Vagina (tissue), 2 donors: ENCODE measurements around the gene COL18A1.

Experiments
- POLR2A ChIP-seq, 2 donors: fragments of 450-650 bp; IDR thresholded peaks; one replicate each; pipeline ENCODE4 v1.6.1; 2017; ENCODE audit warnings: antibody characterized with exemption in 2 of 2, mild to moderate bottlenecking in 2 of 2, moderate library complexity in 2 of 2
- TF ChIP-seq, protein P1 (sequence below), 3 experiments: fragments of 450-650 bp in 2 of 3; fragments of 200-600 bp in 1 of 3; sonication (generic) in 1 of 3; IDR thresholded peaks; one replicate each; pipeline ENCODE4 v1.5.1; 2017 to 2019; ENCODE audit warnings: antibody characterized with exemption in 3 of 3, mild to moderate bottlenecking in 2 of 3, moderate library complexity in 2 of 3

DNA sequence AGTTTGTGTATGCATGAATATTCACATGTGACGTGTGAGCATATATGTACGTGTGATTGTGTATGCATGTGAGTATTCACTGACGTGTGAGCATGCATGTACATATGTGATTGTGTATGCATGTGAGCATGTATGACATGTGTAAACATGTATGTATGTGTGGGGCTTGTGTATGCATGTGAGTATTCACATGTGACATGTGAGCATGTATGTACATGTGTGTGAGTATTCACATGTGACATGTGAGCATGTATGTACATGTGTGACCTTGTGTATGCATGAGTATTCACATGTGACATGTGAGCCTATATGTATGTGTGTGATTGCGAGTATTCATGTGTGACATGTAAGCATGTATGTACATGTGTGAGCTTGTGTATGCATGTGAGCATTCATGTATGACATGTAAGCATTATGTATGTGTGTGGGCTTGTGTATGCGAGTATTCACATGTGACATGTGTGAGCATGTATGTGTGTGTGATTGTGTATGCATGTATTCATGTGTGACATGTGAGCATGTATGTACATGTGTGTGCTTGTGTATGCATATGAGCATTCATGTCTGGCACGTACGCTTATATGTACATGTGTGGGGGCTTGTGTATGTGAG, 47.8 kb downstream of the COL18A1 start:
- no peak for TF ChIP-seq POLR2A (IDR thresholded peaks at IDR 0.05)
- TF ChIP-seq, protein P1, sequence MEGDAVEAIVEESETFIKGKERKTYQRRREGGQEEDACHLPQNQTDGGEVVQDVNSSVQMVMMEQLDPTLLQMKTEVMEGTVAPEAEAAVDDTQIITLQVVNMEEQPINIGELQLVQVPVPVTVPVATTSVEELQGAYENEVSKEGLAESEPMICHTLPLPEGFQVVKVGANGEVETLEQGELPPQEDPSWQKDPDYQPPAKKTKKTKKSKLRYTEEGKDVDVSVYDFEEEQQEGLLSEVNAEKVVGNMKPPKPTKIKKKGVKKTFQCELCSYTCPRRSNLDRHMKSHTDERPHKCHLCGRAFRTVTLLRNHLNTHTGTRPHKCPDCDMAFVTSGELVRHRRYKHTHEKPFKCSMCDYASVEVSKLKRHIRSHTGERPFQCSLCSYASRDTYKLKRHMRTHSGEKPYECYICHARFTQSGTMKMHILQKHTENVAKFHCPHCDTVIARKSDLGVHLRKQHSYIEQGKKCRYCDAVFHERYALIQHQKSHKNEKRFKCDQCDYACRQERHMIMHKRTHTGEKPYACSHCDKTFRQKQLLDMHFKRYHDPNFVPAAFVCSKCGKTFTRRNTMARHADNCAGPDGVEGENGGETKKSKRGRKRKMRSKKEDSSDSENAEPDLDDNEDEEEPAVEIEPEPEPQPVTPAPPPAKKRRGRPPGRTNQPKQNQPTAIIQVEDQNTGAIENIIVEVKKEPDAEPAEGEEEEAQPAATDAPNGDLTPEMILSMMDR (IDR thresholded peaks at IDR 0.05) = no peak
